GM12878 (cell line): ENCODE data around the gene C1QL2. TPM values are rescaled to one million over a fixed set of nuclear protein-coding genes. Genes with fewer than 3 reads are reported as not detected.
A peak's percentile ranks its signal among the peaks of the same experiment; 100 is the strongest.

Experiments
- ATAC-seq: fragments of 200-7000 bp; cut with Tn5 transposase; 3 replicates; pipeline ENCODE4 v1.9.1; 2020; ENCODE audit warnings: mild to moderate bottlenecking, moderate library complexity
- BruUV-seq: library from RNA; stranded (reverse); fragments of 400-500 nt; replicated peaks from 2 replicates; lab custom pipeline; 2021; lab: Mats Ljungman, UMichigan
- CTCF ChIA-PET: fragments of 300-600 bp; sonication (Branson Sonifier 250); formaldehyde crosslinking; extraction: SDS; loops from one replicate; lab custom pipeline; 2021; ENCODE audit warnings: inconsistent platforms; lab: Yijun Ruan, JAX
- POLR2A ChIA-PET: fragments of 350-600 bp; formaldehyde crosslinking; extraction: SDS; loops from one replicate; lab custom pipeline; 2021; ENCODE audit warnings: inconsistent platforms; lab: Charles Lee
- RAD21 ChIA-PET: fragments of 300-600 bp; sonication (Branson Sonifier 250); formaldehyde crosslinking; loops from one replicate; lab custom pipeline; 2023; ENCODE audit warnings: antibody characterized with exemption; ENCODE audit not compliant: unreplicated experiment; lab: Charles Lee
- SMC1A ChIA-PET: fragments of 300-600 bp; sonication (Branson Sonifier 250); formaldehyde crosslinking; loops from one replicate; lab custom pipeline; 2023; ENCODE audit not compliant: unreplicated experiment, uncharacterized antibody; lab: Charles Lee
- DNase-seq: peaks from one replicate; pipeline ENCODE4 v3.0.0-alpha.2; 2011; ENCODE audit warnings: low read depth, low spot score
- FAIRE-seq: peaks from 3 replicates; lab custom pipeline; 2011; peaks lifted over from hg19 to GRCh38; lab: Jason Lieb, UNC
- H2AFZ ChIP-seq: 2 replicates; pipeline ENCODE4 v1.6.0; 2011; ENCODE audit warnings: low read depth, low read length, control low read depth; ENCODE audit not compliant: control insufficient read depth
- H3K27ac ChIP-seq: 2 replicates; pipeline ENCODE4 v1.5.1; 2011; ENCODE audit warnings: control low read depth; ENCODE audit not compliant: control insufficient read depth, insufficient read depth
- H3K27me3 ChIP-seq, 2 experiments: replicated peaks in 1 of 2; 2 replicates each; pipeline versions ENCODE4 v1.6.0 to v1.6.1; 2011; ENCODE audit warnings: low read length in 1 of 2; ENCODE audit not compliant: control insufficient read depth in 2 of 2, insufficient read depth in 2 of 2
- H3K36me3 ChIP-seq, 2 experiments: 2 replicates each; pipeline ENCODE4 v1.5.1; 2011; ENCODE audit warnings: low read length in 1 of 2; ENCODE audit not compliant: control insufficient read depth in 2 of 2, insufficient read depth in 2 of 2
- H3K4me1 ChIP-seq: 2 replicates; pipeline ENCODE4 v1.6.1; 2011; ENCODE audit warnings: mild to moderate bottlenecking, low read length, moderate library complexity, mixed read lengths; ENCODE audit not compliant: control insufficient read depth, insufficient read depth
- H3K4me2 ChIP-seq: 2 replicates; pipeline ENCODE4 v1.6.0; 2011; ENCODE audit warnings: control low read depth; ENCODE audit not compliant: control insufficient read depth, insufficient read depth
- H3K4me3 ChIP-seq: fragments of 200-600 bp; sonication (generic); 2 replicates; pipeline ENCODE4 v1.5.1; 2016
- H3K79me2 ChIP-seq: 2 replicates; pipeline ENCODE4 v1.6.0; 2011; ENCODE audit warnings: low read length; ENCODE audit not compliant: control insufficient read depth, insufficient read depth
- H3K9ac ChIP-seq: 2 replicates; pipeline ENCODE4 v1.8.0; 2011; ENCODE audit warnings: low read length, control low read depth, mixed read lengths; ENCODE audit not compliant: control insufficient read depth, insufficient read depth
- H3K9me3 ChIP-seq: replicated peaks from 3 replicates; pipeline ENCODE4 v1.5.1; 2011; ENCODE audit warnings: mild to moderate bottlenecking, low read length; ENCODE audit not compliant: control insufficient read depth, insufficient read depth
- H4K20me1 ChIP-seq: 2 replicates; pipeline ENCODE4 v1.6.0; 2011; ENCODE audit not compliant: control insufficient read depth, insufficient read depth
- NR2F1 ChIP-seq: fragments of 450-650 bp; conservative IDR thresholded peaks from 2 replicates; pipeline ENCODE4 v1.6.1; 2017; ENCODE audit warnings: mild to moderate bottlenecking
- WGBS: methylation state at CpG from one replicate; pipeline ENCODE4 v1.1.6; 2016; ENCODE audit warnings: low lambda C conversion rate; ENCODE audit not compliant: insufficient replicate concordance, insufficient coverage; ENCODE audit errors: missing lambda C conversion rate; 5-methylcytosine and 5-hydroxymethylcytosine counted together
- in situ Hi-C: fragments of 300-500 bp; cut with MboI; formaldehyde crosslinking; loops from 9 replicates; pipeline ENCODE4 v1.14.3; 2018; ENCODE audit warnings: mixed read lengths
- intact Hi-C: fragments of 100-400 bp; cut with micrococcal nuclease; formaldehyde crosslinking; loops from one replicate; pipeline ENCODE4 v1.14.2; 2022; ENCODE audit not compliant: unreplicated experiment
- polyA plus RNA-seq, 11 experiments: library from polyadenylated mRNA; depleted of rRNA in 4 of 11; unstranded in 6 of 11; stranded (reverse) in 5 of 11; fragments of >200 nt; fragmentation: Nextera tagmentation in 4 of 11; fragmentation: Illumina TruSeq in 1 of 11; extraction: Ambion mirVana in 4 of 11; extraction: Trizol in 1 of 11; gene quantifications; 1 replicate in 1 of 11; 2 replicates in 10 of 11; pipeline versions ENCODE4 v1.2.1 to v1.2.3, GENCODE V29; 2011 to 2016; ENCODE audit warnings: inconsistent platforms in 2 of 11, missing spikeins in 2 of 11, low read depth in 1 of 11
- small RNA-seq: library from RNA; depleted of rRNA; stranded (forward); fragments of <200 nt; gene quantifications from one replicate; pipeline ENCODE3, GENCODE V24; 2014
- total RNA-seq, 4 experiments: library from RNA; depleted of rRNA in 3 of 4; stranded (reverse); fragments of >200 nt in 3 of 4; fragmentation: Illumina TruSeq in 1 of 4; extraction: Trizol in 1 of 4; gene quantifications; 2 replicates each; pipeline versions ENCODE4 v1.2.1 to v1.2.3, GENCODE V29; 2013 to 2021
- TF ChIP-seq, protein P1 (sequence below): IDR thresholded peaks from 2 replicates; pipeline ENCODE4 v1.6.1; 2012; ENCODE audit warnings: mild to moderate bottlenecking, low read depth, low read length
- TF ChIP-seq, protein P2 (sequence below): fragments of 450-650 bp; IDR thresholded peaks from 2 replicates; pipeline ENCODE4 v1.6.1; 2016; ENCODE audit warnings: mild to moderate bottlenecking

Gene C1QL2
- total and polyA plus RNA-seq, 10 of the 15 experiments (the other 5 are each of a cell fraction or from before 2014, with no cell fraction given) = not detected

DNA sequence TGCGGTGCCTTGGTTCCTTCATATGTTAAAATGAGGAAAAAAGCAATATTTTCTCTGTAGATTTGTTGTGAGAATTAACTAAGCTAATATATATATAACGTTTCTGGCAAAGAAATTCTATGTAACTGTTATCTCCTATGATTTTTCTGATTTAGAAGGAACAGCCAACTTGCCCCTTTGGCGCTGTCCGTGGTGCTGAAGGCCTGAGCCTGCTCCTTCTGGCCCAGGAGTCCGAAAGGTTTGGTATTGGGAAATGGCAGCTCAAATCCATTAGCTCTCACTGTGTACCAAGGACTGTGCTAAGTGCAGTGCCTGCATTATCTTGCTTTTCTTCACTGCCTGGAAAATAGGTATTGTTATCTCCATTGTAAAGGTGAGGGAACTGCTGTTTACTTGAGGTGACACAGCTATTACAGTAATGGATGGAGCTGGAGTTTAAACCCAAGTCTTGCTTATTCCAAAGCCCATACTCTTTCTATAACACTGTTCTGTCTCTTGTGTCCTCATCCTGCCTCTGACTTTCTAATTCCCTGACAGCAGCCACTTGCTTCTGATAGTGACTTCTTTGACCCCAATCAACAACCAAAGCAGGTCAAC lies 52.2 kb downstream of the C1QL2 start:
- Histone ChIP-seq H3K79me2 (no peaks in the 10 kb centered on the region), H3K9me3 (no peaks in the 10 kb centered on the region; the same call in 2 of the 3 replicates), H3K4me3 (no peak overlapping the region), H3K9ac (no peak overlapping the region), H4K20me1 (no peaks in the 10 kb centered on the region), H2AFZ (no peak overlapping the region), H3K36me3 (no peaks in the 10 kb centered on the region), H3K4me2 (no peak overlapping the region), H3K27ac (no peak overlapping the region), H3K4me1 (no peaks in the 10 kb centered on the region), H3K27me3 (no peaks in the 10 kb centered on the region)
- intact Hi-C loops = no loop called here
- ChIA-PET CTCF (interaction anchor here (0.8 kb wide), 1 partner anchor 371 kb away, joined by 3 read pairs; no protein-coding TSS in a partner anchor), POLR2A (no interaction called here), SMC1A (no interaction called here), RAD21 (no interaction called here)
- FAIRE-seq (no peak), ATAC-seq (no peak), DNase-seq (no peak)
- in situ Hi-C loops = no loop called here
- 27% methylated on average over 5 of the region's 5 CpGs for WGBS
- no TSS peak for BruUV-seq
- TF ChIP-seq, protein P1, sequence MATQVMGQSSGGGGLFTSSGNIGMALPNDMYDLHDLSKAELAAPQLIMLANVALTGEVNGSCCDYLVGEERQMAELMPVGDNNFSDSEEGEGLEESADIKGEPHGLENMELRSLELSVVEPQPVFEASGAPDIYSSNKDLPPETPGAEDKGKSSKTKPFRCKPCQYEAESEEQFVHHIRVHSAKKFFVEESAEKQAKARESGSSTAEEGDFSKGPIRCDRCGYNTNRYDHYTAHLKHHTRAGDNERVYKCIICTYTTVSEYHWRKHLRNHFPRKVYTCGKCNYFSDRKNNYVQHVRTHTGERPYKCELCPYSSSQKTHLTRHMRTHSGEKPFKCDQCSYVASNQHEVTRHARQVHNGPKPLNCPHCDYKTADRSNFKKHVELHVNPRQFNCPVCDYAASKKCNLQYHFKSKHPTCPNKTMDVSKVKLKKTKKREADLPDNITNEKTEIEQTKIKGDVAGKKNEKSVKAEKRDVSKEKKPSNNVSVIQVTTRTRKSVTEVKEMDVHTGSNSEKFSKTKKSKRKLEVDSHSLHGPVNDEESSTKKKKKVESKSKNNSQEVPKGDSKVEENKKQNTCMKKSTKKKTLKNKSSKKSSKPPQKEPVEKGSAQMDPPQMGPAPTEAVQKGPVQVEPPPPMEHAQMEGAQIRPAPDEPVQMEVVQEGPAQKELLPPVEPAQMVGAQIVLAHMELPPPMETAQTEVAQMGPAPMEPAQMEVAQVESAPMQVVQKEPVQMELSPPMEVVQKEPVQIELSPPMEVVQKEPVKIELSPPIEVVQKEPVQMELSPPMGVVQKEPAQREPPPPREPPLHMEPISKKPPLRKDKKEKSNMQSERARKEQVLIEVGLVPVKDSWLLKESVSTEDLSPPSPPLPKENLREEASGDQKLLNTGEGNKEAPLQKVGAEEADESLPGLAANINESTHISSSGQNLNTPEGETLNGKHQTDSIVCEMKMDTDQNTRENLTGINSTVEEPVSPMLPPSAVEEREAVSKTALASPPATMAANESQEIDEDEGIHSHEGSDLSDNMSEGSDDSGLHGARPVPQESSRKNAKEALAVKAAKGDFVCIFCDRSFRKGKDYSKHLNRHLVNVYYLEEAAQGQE = peak; percentile 93
- TF ChIP-seq, protein P2, sequence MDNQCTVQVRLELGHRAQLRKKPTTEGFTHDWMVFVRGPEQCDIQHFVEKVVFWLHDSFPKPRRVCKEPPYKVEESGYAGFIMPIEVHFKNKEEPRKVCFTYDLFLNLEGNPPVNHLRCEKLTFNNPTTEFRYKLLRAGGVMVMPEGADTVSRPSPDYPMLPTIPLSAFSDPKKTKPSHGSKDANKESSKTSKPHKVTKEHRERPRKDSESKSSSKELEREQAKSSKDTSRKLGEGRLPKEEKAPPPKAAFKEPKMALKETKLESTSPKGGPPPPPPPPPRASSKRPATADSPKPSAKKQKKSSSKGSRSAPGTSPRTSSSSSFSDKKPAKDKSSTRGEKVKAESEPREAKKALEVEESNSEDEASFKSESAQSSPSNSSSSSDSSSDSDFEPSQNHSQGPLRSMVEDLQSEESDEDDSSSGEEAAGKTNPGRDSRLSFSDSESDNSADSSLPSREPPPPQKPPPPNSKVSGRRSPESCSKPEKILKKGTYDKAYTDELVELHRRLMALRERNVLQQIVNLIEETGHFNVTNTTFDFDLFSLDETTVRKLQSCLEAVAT = no peak
- TF ChIP-seq NR2F1 = 0 out of 2 replicates have a peak, but pooled peaks have one; percentile 23

Small RNA genes lying within 50 kb of the gene (small RNA-seq; reads per million reads assigned to genes)
- gene RN7SL468P = not detected

Other genes with a start within 250 kb of the C1QL2 start
- not detected in 2 replicates for gene MARCO, start 216.6 kb downstream of the C1QL2 start, total RNA-seq (2014; rRNA removed)
- not detected in 2 replicates for gene MARCO, start 216.6 kb downstream of the C1QL2 start, total RNA-seq (2014; rRNA removed; fragmentation: Illumina TruSeq; extraction: Trizol)
- gene MARCO, start 216.6 kb downstream of the C1QL2 start, total RNA-seq (2021) = 0.18 and 0.32 TPM in 2 replicates
- 0.43 and 0.67 TPM in 2 replicates for gene MARCO, start 216.6 kb downstream of the C1QL2 start, polyA plus RNA-seq (2011; rRNA removed)
- gene MARCO, start 216.6 kb downstream of the C1QL2 start, polyA plus RNA-seq (2014; fragmentation: Illumina TruSeq; extraction: Trizol) = not detected in 2 replicates
- gene MARCO, start 216.6 kb downstream of the C1QL2 start, polyA plus RNA-seq (2014; fragmentation: Nextera tagmentation; extraction: Ambion mirVana) = under 1 TPM in 1 of 2 experiments, not detected in 1; 0.13 TPM
- gene MARCO, start 216.6 kb downstream of the C1QL2 start, polyA plus RNA-seq (2014; rRNA removed) = not detected in 2 replicates
- gene MARCO, start 216.6 kb downstream of the C1QL2 start, polyA plus RNA-seq (2016; fragmentation: Nextera tagmentation; extraction: Ambion mirVana) = under 1 TPM; 0.32 to 0.33 TPM
- gene STEAP3, start 65.1 kb upstream of the C1QL2 start, total RNA-seq (2014; rRNA removed) = 3.7 and 5.5 TPM in 2 replicates
- gene STEAP3, start 65.1 kb upstream of the C1QL2 start, total RNA-seq (2014; rRNA removed; fragmentation: Illumina TruSeq; extraction: Trizol) = 2.0 and 2.2 TPM in 2 replicates
- gene STEAP3, start 65.1 kb upstream of the C1QL2 start, total RNA-seq (2021) = 7.6 and 8.3 TPM in 2 replicates
- 3.1 and 8.2 TPM in 2 replicates for gene STEAP3, start 65.1 kb upstream of the C1QL2 start, polyA plus RNA-seq (2011; rRNA removed)
- gene STEAP3, start 65.1 kb upstream of the C1QL2 start, polyA plus RNA-seq (2014; fragmentation: Illumina TruSeq; extraction: Trizol) = 1.7 and 3.7 TPM in 2 replicates
- gene STEAP3, start 65.1 kb upstream of the C1QL2 start, polyA plus RNA-seq (2014; fragmentation: Nextera tagmentation; extraction: Ambion mirVana) = under 1 TPM; 0.42 to 0.84 TPM
- gene STEAP3, start 65.1 kb upstream of the C1QL2 start, polyA plus RNA-seq (2014; rRNA removed) = 4.2 and 4.5 TPM in 2 replicates
- gene STEAP3, start 65.1 kb upstream of the C1QL2 start, polyA plus RNA-seq (2016; fragmentation: Nextera tagmentation; extraction: Ambion mirVana) = 1 to 10 TPM; 5.5 to 6.5 TPM
- gene C2orf76, start 208.1 kb upstream of the C1QL2 start, total RNA-seq (2014; rRNA removed) = 19.3 and 25.1 TPM in 2 replicates
- gene C2orf76, start 208.1 kb upstream of the C1QL2 start, total RNA-seq (2014; rRNA removed; fragmentation: Illumina TruSeq; extraction: Trizol) = 21.0 and 23.3 TPM in 2 replicates
- 13.7 and 14.0 TPM in 2 replicates for gene C2orf76, start 208.1 kb upstream of the C1QL2 start, total RNA-seq (2021)
- gene C2orf76, start 208.1 kb upstream of the C1QL2 start, polyA plus RNA-seq (2011; rRNA removed) = 27.2 and 30.7 TPM in 2 replicates
- 23.7 and 35.3 TPM in 2 replicates for gene C2orf76, start 208.1 kb upstream of the C1QL2 start, polyA plus RNA-seq (2014; fragmentation: Illumina TruSeq; extraction: Trizol)
- gene C2orf76, start 208.1 kb upstream of the C1QL2 start, polyA plus RNA-seq (2014; fragmentation: Nextera tagmentation; extraction: Ambion mirVana) = 10 to 100 TPM; 45.0 to 46.1 TPM
- 21.1 and 21.5 TPM in 2 replicates for gene C2orf76, start 208.1 kb upstream of the C1QL2 start, polyA plus RNA-seq (2014; rRNA removed)
- gene C2orf76, start 208.1 kb upstream of the C1QL2 start, polyA plus RNA-seq (2016; fragmentation: Nextera tagmentation; extraction: Ambion mirVana) = 10 to 100 TPM; 27.3 to 29.9 TPM
- 248 and 277 TPM in 2 replicates for gene DBI, start 208.2 kb upstream of the C1QL2 start, total RNA-seq (2014; rRNA removed)
- 966 and 1,022 TPM in 2 replicates for gene DBI, start 208.2 kb upstream of the C1QL2 start, total RNA-seq (2014; rRNA removed; fragmentation: Illumina TruSeq; extraction: Trizol)
- 263 and 272 TPM in 2 replicates for gene DBI, start 208.2 kb upstream of the C1QL2 start, total RNA-seq (2021)
- 774 and 970 TPM in 2 replicates for gene DBI, start 208.2 kb upstream of the C1QL2 start, polyA plus RNA-seq (2011; rRNA removed)
- gene DBI, start 208.2 kb upstream of the C1QL2 start, polyA plus RNA-seq (2014; fragmentation: Illumina TruSeq; extraction: Trizol) = 1,042 and 1,487 TPM in 2 replicates
- 1,000 to 10,000 TPM; 2,131 to 2,567 TPM for gene DBI, start 208.2 kb upstream of the C1QL2 start, polyA plus RNA-seq (2014; fragmentation: Nextera tagmentation; extraction: Ambion mirVana)
- 776 and 805 TPM in 2 replicates for gene DBI, start 208.2 kb upstream of the C1QL2 start, polyA plus RNA-seq (2014; rRNA removed)
- 100 to 1,000 TPM; 921 to 985 TPM for gene DBI, start 208.2 kb upstream of the C1QL2 start, polyA plus RNA-seq (2016; fragmentation: Nextera tagmentation; extraction: Ambion mirVana)